ENCODE measurements around the gene FGG. TPM values are rescaled to one million over a fixed set of nuclear protein-coding genes. Genes with fewer than 3 reads are reported as not detected.

FGG gene
- total RNA-seq, 1 experiment from 2014 or later: not detected

- DNase-seq: no peak
- Histone ChIP-seq H3K4me2 (no peak within 1 kb of the TSS), H3K4me1 (replicated peaks; ENCODE audit: insufficient read depth) (peaks cover 12% of the 10 kb centered on the region; the same call in 1 of the 2 replicates), H4K20me1 (ENCODE audit: insufficient read depth) (no peaks in the 10 kb centered on the region), H3K27me3 (ENCODE audit: insufficient read depth, low read depth) (no peaks in the 10 kb centered on the region), H3K9me3 (ENCODE audit: insufficient read depth, low read depth) (no peaks in the 10 kb centered on the region), H3K4me3 (no peak within 1 kb of the TSS), H3F3A (ENCODE audit: insufficient read depth, low read depth) (no peaks in the 10 kb centered on the region), H3K27ac (no peak within 1 kb of the TSS), H3K36me3 (ENCODE audit: low read depth) (no peaks in the 10 kb centered on the region), H3K9me2 (ENCODE audit: insufficient read depth) (no peaks in the 10 kb centered on the region), H3K79me2 (ENCODE audit: low read depth) (no peaks in the 10 kb centered on the region), H2AFZ (no peak within 1 kb of the TSS)
- POLR2A ChIA-PET (ENCODE audit: unreplicated experiment): no interaction called here
- TF ChIP-seq CTCF (conservative IDR thresholded peaks at IDR 0.05): no peak
- TF ChIP-seq EZH2 (IDR thresholded peaks at IDR 0.05; ENCODE audit: low read depth): no peak
- BruUV-seq (replicated peaks): no TSS peak
- intact Hi-C loops (cut with micrococcal nuclease; ENCODE audit: unreplicated experiment): no loop called here
- CTCF ChIA-PET: interaction anchor here (1.0 kb wide), 2 partner anchors 53 to 56 kb away, joined by 3 to 4 read pairs; no protein-coding TSS in a partner anchor
Measured at GRCh38 chr4:154562697-154563254, 49.7 kb downstream of the FGG start, which contains the start of gene FGB. Gene FGB, plus strand, starts transcription at chr4:154563011. Its CDS starts 8 bp downstream, at chr4:154563019.

GRCh38 chr4:154560824-154561231 lies 51.6 kb downstream of the FGG start:
- BruUV-seq (replicated peaks): no TSS peak
- CTCF ChIA-PET: no interaction called here
- no peak overlapping the region for H3K27ac ChIP-seq

GRCh38 chr4:154560419-154560801 lies 52.0 kb downstream of the FGG start:
- H4K20me1 ChIP-seq (ENCODE audit: insufficient read depth): no peaks in the 10 kb centered on the region
- 0 out of 2 replicates have a peak overlapping the region, but pooled peaks have one; percentile 23 for H3K4me2 ChIP-seq
- no peaks in the 10 kb centered on the region for H3K9me3 ChIP-seq (ENCODE audit: insufficient read depth, low read depth)
- BruUV-seq (replicated peaks): no TSS peak
- no peaks in the 10 kb centered on the region for H3K36me3 ChIP-seq (ENCODE audit: low read depth)
- CTCF ChIA-PET: no interaction called here
- no peaks in the 10 kb centered on the region for H3F3A ChIP-seq (ENCODE audit: insufficient read depth, low read depth)
- no peaks in the 10 kb centered on the region for H3K27me3 ChIP-seq (ENCODE audit: insufficient read depth, low read depth)
- H3K27ac ChIP-seq: no peak overlapping the region
- TF ChIP-seq CTCF (conservative IDR thresholded peaks at IDR 0.05): no peak
- TF ChIP-seq EZH2 (IDR thresholded peaks at IDR 0.05; ENCODE audit: low read depth): no peak
- intact Hi-C loops (cut with micrococcal nuclease; ENCODE audit: unreplicated experiment): no loop called here
- peaks cover 12% of the 10 kb centered on the region; the same call in 1 of the 2 replicates for H3K4me1 ChIP-seq (replicated peaks; ENCODE audit: insufficient read depth)
- H3K9me2 ChIP-seq (ENCODE audit: insufficient read depth): no peaks in the 10 kb centered on the region
- H3K4me3 ChIP-seq: no peak overlapping the region
- no peak overlapping the region for H2AFZ ChIP-seq
- DNase-seq: no peak
- H3K79me2 ChIP-seq (ENCODE audit: low read depth): no peaks in the 10 kb centered on the region
- POLR2A ChIA-PET (ENCODE audit: unreplicated experiment): no interaction called here

More at GRCh38 chr4:154560824-154561231, 51.6 kb downstream of the FGG start:
- intact Hi-C loops (cut with micrococcal nuclease; ENCODE audit: unreplicated experiment): no loop called here
- no peaks in the 10 kb centered on the region for H3K36me3 ChIP-seq (ENCODE audit: low read depth)
- H3K4me1 ChIP-seq (replicated peaks; ENCODE audit: insufficient read depth): peaks cover 12% of the 10 kb centered on the region; the same call in 1 of the 2 replicates
- H4K20me1 ChIP-seq (ENCODE audit: insufficient read depth): no peaks in the 10 kb centered on the region
- no peaks in the 10 kb centered on the region for H3K9me2 ChIP-seq (ENCODE audit: insufficient read depth)
- peak in 1 of 2 experiments; percentile 78 for DNase-seq
- H2AFZ ChIP-seq: no peak overlapping the region
- H3K27me3 ChIP-seq (ENCODE audit: insufficient read depth, low read depth): no peaks in the 10 kb centered on the region
- no peaks in the 10 kb centered on the region for H3K9me3 ChIP-seq (ENCODE audit: insufficient read depth, low read depth)
- no peak for TF ChIP-seq CTCF (conservative IDR thresholded peaks at IDR 0.05)
- TF ChIP-seq EZH2 (IDR thresholded peaks at IDR 0.05; ENCODE audit: low read depth): no peak
- H3K79me2 ChIP-seq (ENCODE audit: low read depth): no peaks in the 10 kb centered on the region
- no peak overlapping the region for H3K4me3 ChIP-seq
- no peaks in the 10 kb centered on the region for H3F3A ChIP-seq (ENCODE audit: insufficient read depth, low read depth)
- POLR2A ChIA-PET (ENCODE audit: unreplicated experiment): no interaction called here
- H3K4me2 ChIP-seq: 0 out of 2 replicates have a peak overlapping the region, but pooled peaks have one; percentile 23

Measured in PC-9 (cell line).